Endothelial cell of umbilical vein (primary cell): Measurements from ENCODE around the gene TCIRG1. TPM values are rescaled to one million over a fixed set of nuclear protein-coding genes. Genes with fewer than 3 reads are reported as not detected.
A peak's percentile ranks its signal among the peaks of the same experiment; 100 is the strongest.

Source experiments
- BruUV-seq: library from RNA; stranded (reverse); fragments of 400-500 nt; replicated peaks from 2 replicates; lab custom pipeline; 2021; lab: Mats Ljungman, UMichigan
- CTCF ChIA-PET: fragments of 300-600, 350-600 bp; sonication (Branson Sonifier 250); formaldehyde crosslinking; loops from one replicate; lab custom pipeline; 2021; ENCODE audit warnings: antibody characterized with exemption, inconsistent platforms; lab: Charles Lee
- POLR2A ChIA-PET: fragments of 300-600, 350-600 bp; sonication (Branson Sonifier 250); formaldehyde crosslinking; loops from one replicate; lab custom pipeline; 2021; ENCODE audit warnings: antibody characterized with exemption, inconsistent platforms; lab: Charles Lee
- DNase-seq: peaks from one replicate; pipeline ENCODE4 v3.0.0-alpha.2; 2011; ENCODE audit warnings: low read depth, low spot score
- FAIRE-seq: peaks from 2 replicates; lab custom pipeline; 2011; peaks lifted over from hg19 to GRCh38; lab: Jason Lieb, UNC
- H2AFZ ChIP-seq: 2 replicates; pipeline ENCODE4 v1.6.0; 2012; ENCODE audit warnings: low read depth, low read length, control low read depth, inconsistent platforms
- H3K27ac ChIP-seq: 2 replicates; pipeline ENCODE4 v1.5.1; 2011; ENCODE audit warnings: low read depth, mild to moderate bottlenecking, control low read depth, low read length, moderate library complexity; ENCODE audit not compliant: insufficient read depth
- H3K27me3 ChIP-seq, 2 experiments: 2 replicates each; pipeline versions ENCODE4 v1.6.0 to v1.6.1; 2011; ENCODE audit warnings: low read length in 2 of 2, mixed read lengths in 1 of 2; ENCODE audit not compliant: control insufficient read depth in 2 of 2, insufficient read depth in 2 of 2
- H3K36me3 ChIP-seq, 2 experiments: 2 replicates in 1 of 2; 3 replicates in 1 of 2; pipeline ENCODE4 v1.5.1; 2011; ENCODE audit warnings: low read length in 2 of 2, mild to moderate bottlenecking in 1 of 2, moderate library complexity in 1 of 2; ENCODE audit not compliant: control insufficient read depth in 2 of 2, insufficient read depth in 2 of 2; ENCODE audit errors: extremely low read depth in 1 of 2
- H3K4me1 ChIP-seq: 3 replicates; pipeline ENCODE4 v1.5.1; 2011; ENCODE audit warnings: mild to moderate bottlenecking, low read length; ENCODE audit not compliant: control insufficient read depth, insufficient read depth; ENCODE audit errors: extremely low read depth
- H3K4me2 ChIP-seq: 2 replicates; pipeline ENCODE4 v1.6.1; 2011; ENCODE audit warnings: low read length, control low read depth, mixed read lengths; ENCODE audit not compliant: insufficient read depth
- H3K4me3 ChIP-seq, 3 experiments: fragments of 200-600 bp in 1 of 3; sonication (generic), shearing (Covaris generic) in 1 of 3; replicated peaks in 1 of 3; 2 replicates each; pipeline ENCODE4 v1.5.1; 2011 to 2016; ENCODE audit warnings: control low read depth in 3 of 3, low read length in 3 of 3, mild to moderate bottlenecking in 2 of 3, inconsistent platforms in 1 of 3, low read depth in 1 of 3, moderate library complexity in 1 of 3; ENCODE audit not compliant: insufficient read depth in 1 of 3
- H3K79me2 ChIP-seq: 2 replicates; pipeline ENCODE4 v1.6.0; 2012; ENCODE audit warnings: low read length, inconsistent platforms; ENCODE audit not compliant: control insufficient read depth, insufficient read depth
- H3K9ac ChIP-seq: replicated peaks from 2 replicates; pipeline ENCODE3; 2011; ENCODE audit warnings: low read length, control low read depth; ENCODE audit not compliant: insufficient read depth; ENCODE audit errors: extremely low read depth
- H3K9me1 ChIP-seq: replicated peaks from 3 replicates; pipeline ENCODE4 v1.6.0; 2011; ENCODE audit warnings: mild to moderate bottlenecking, low read length; ENCODE audit not compliant: control insufficient read depth, insufficient read depth; ENCODE audit errors: extremely low read depth
- H3K9me3 ChIP-seq: replicated peaks from 2 replicates; pipeline ENCODE4 v1.5.1; 2012; ENCODE audit warnings: low read length, inconsistent platforms; ENCODE audit not compliant: control insufficient read depth, insufficient read depth
- H4K20me1 ChIP-seq: replicated peaks from 2 replicates; pipeline ENCODE3; 2011; ENCODE audit warnings: mild to moderate bottlenecking, low read length; ENCODE audit not compliant: control insufficient read depth, insufficient read depth; ENCODE audit errors: extremely low read depth
- CTCF ChIP-seq, 2 donors: IDR thresholded peaks; 1 replicate in 1 of 2; 2 replicates in 1 of 2; pipeline ENCODE4 v1.5.1; 2011; ENCODE audit warnings: low read length in 2 of 2, mild to moderate bottlenecking in 2 of 2, moderate library complexity in 2 of 2, control low read depth in 1 of 2, inconsistent platforms in 1 of 2, low read depth in 1 of 2; ENCODE audit not compliant: insufficient read depth in 1 of 2; ENCODE audit errors: extremely low read depth in 1 of 2
- EZH2 ChIP-seq: IDR thresholded peaks from 2 replicates; pipeline ENCODE4 v1.6.1; 2012; ENCODE audit warnings: borderline replicate concordance, low read depth, mild to moderate bottlenecking, moderate library complexity, low read length, inconsistent platforms; ENCODE audit not compliant: severe bottlenecking
- FOS ChIP-seq: IDR thresholded peaks from 2 replicates; pipeline ENCODE4 v1.6.1; 2011; ENCODE audit warnings: mild to moderate bottlenecking, low read length, moderate library complexity, borderline replicate concordance; ENCODE audit not compliant: insufficient read depth
- GATA2 ChIP-seq: IDR thresholded peaks from 2 replicates; pipeline ENCODE4 v1.7.0; 2011; ENCODE audit warnings: low read depth, mild to moderate bottlenecking, moderate library complexity, mixed read lengths, low read length; ENCODE audit not compliant: insufficient read length, insufficient read depth
- JUN ChIP-seq: IDR thresholded peaks from 2 replicates; pipeline ENCODE4 v1.6.1; 2011; ENCODE audit warnings: borderline replicate concordance, low read depth; ENCODE audit not compliant: insufficient read length, insufficient read depth
- MAX ChIP-seq: IDR thresholded peaks from 2 replicates; pipeline ENCODE4 v1.6.1; 2011; ENCODE audit not compliant: insufficient read depth, insufficient read length
- MYC ChIP-seq: IDR thresholded peaks from one replicate; pipeline ENCODE4 v1.6.1; 2011; ENCODE audit warnings: mild to moderate bottlenecking, low read depth, low read length
- POLR2A ChIP-seq: IDR thresholded peaks from 2 replicates; pipeline ENCODE4 v1.6.1; 2012; ENCODE audit warnings: low read depth, mild to moderate bottlenecking, control low read depth, low read length
- POLR2AphosphoS5 ChIP-seq: IDR thresholded peaks from 2 replicates; pipeline ENCODE4 v1.6.1; 2012; ENCODE audit warnings: low read depth, mild to moderate bottlenecking, control low read depth, low read length, moderate library complexity; ENCODE audit not compliant: insufficient read depth
- dilution Hi-C: fragments of 300-500 bp; cut with MboI; formaldehyde crosslinking; loops from one replicate; pipeline ENCODE4 v1.15.0; 2019; ENCODE audit warnings: low sequenced_read_pairs; ENCODE audit not compliant: extremely low pct_ligation_motif_present
- intact Hi-C: fragments of 100-400 bp; cut with micrococcal nuclease; formaldehyde crosslinking; loops from one replicate; pipeline ENCODE4 v1.10.0; 2022
- polyA plus RNA-seq, 4 experiments: library from polyadenylated mRNA; depleted of rRNA in 3 of 4; stranded (reverse) in 3 of 4; unstranded in 1 of 4; fragments of >200 nt; gene quantifications; 2 replicates each; pipeline versions ENCODE4 v1.2.1 to v1.2.3, GENCODE V29; 2011 to 2012; ENCODE audit warnings: missing spikeins in 1 of 4
- total RNA-seq: library from RNA; stranded (reverse); gene quantifications from 2 replicates; pipeline ENCODE4 v1.2.3, GENCODE V29; 2021

Gene TCIRG1
- total and polyA plus RNA-seq, 2 donors (not counting 3 experiments of a cell fraction or from before 2014, with no cell fraction given): 134 to 183 TPM

GRCh38 chr11:68004551-68005335 is 34.1 kb upstream of the TCIRG1 start:
- H3K79me2 ChIP-seq: no peaks in the 10 kb centered on the region
- intact Hi-C loops (no loop called here), dilution Hi-C loops (no loop called here)
- peaks cover 3% of the 10 kb centered on the region for H3K4me1 ChIP-seq
- peak overlapping the region; percentile 65 for H3K4me2 ChIP-seq
- H3K36me3 ChIP-seq: no peaks in the 10 kb centered on the region
- no TSS peak for BruUV-seq
- no peaks in the 10 kb centered on the region for H4K20me1 ChIP-seq
- H3K9me1 ChIP-seq: no peaks in the 10 kb centered on the region
- H3K9ac ChIP-seq: no peak overlapping the region
- ChIA-PET POLR2A (no interaction called here), CTCF (no interaction called here)
- no peak for TF ChIP-seq POLR2AphosphoS5
- TF ChIP-seq EZH2: no peak
- no peak for TF ChIP-seq JUN
- no peak for TF ChIP-seq FOS
- TF ChIP-seq POLR2A: no peak
- no peak for TF ChIP-seq GATA2
- no peak overlapping the region for H3K4me3 ChIP-seq
- H2AFZ ChIP-seq: no peak overlapping the region
- H3K27me3 ChIP-seq: no peaks in the 10 kb centered on the region
- DNase-seq (no peak), FAIRE-seq (no peak)
- H3K27ac ChIP-seq: no peak overlapping the region
- no peaks in the 10 kb centered on the region for H3K9me3 ChIP-seq

GRCh38 chr11:68006606-68007166 is 32.1 kb upstream of the TCIRG1 start:
- Histone ChIP-seq H4K20me1 (no peaks in the 10 kb centered on the region), H3K9ac (no peak overlapping the region), H3K4me1 (peaks cover 7% of the 10 kb centered on the region), H3K4me3 (no peak overlapping the region), H3K27ac (no peak overlapping the region), H3K9me1 (no peaks in the 10 kb centered on the region), H3K4me2 (no peak overlapping the region), H3K9me3 (no peaks in the 10 kb centered on the region), H2AFZ (no peak overlapping the region), H3K79me2 (no peaks in the 10 kb centered on the region), H3K27me3 (no peaks in the 10 kb centered on the region), H3K36me3 (no peaks in the 10 kb centered on the region)
- no peak for TF ChIP-seq CTCF (IDR thresholded peaks at IDR 0.05; ENCODE audit: extremely low read depth in 1 of 2, insufficient read depth in 1 of 2, low read depth in 1 of 2, low read length in 2 of 2)
- TF ChIP-seq POLR2A: no peak
- no peak for TF ChIP-seq GATA2
- TF ChIP-seq EZH2: no peak
- no peak for TF ChIP-seq MYC
- TF ChIP-seq FOS: no peak
- TF ChIP-seq MAX: no peak
- no peak for TF ChIP-seq JUN
- TF ChIP-seq POLR2AphosphoS5: no peak
- intact Hi-C loops: no loop called here
- POLR2A ChIA-PET: no interaction called here
- BruUV-seq: no TSS peak
- dilution Hi-C loops: no loop called here
- CTCF ChIA-PET: interaction anchor here (1.3 kb wide), 1 partner anchor 51 kb away, joined by 5 read pairs; no protein-coding TSS in a partner anchor
- no peak for FAIRE-seq
- no peak for DNase-seq
